Natural killer cell treated with Interleukin-12 subunit alpha and Interleukin-12 subunit beta and Interleukin-15 and Interleukin-18, amount 100 ng/mL, for 72 hours (primary cell): ENCODE measurements around the gene RP9. TPM values are rescaled to one million over a fixed set of nuclear protein-coding genes. Genes with fewer than 3 reads are reported as not detected.

Source experiments
- ATAC-seq, 2 donors: fragments of 150-1000 bp; cut with Tn5 transposase in 1 of 2; sonication (Bioruptor Pico), chemical (Tn5 transposase) in 1 of 2; 2 replicates each; pipeline ENCODE4 v1.10.0; 2021
- DNase-seq: peaks from one replicate; pipeline ENCODE4 v3.0.0; 2022; ENCODE audit warnings: low spot score
- H3K27ac Mint-ChIP-seq, 2 donors: 1 replicate in 1 of 2; 2 replicates in 1 of 2; pipeline ENCODE4 v1.8.0; 2022; ENCODE audit warnings: mixed read lengths in 2 of 2, mild to moderate bottlenecking in 1 of 2, moderate library complexity in 1 of 2
- H3K27me3 Mint-ChIP-seq, 2 donors: 1 replicate in 1 of 2; 2 replicates in 1 of 2; pipeline ENCODE4 v1.8.0; 2022; ENCODE audit warnings: mixed read lengths in 2 of 2
- H3K36me3 Mint-ChIP-seq: one replicate; pipeline ENCODE4 v1.8.0; 2022; ENCODE audit warnings: mixed read lengths
- H3K4me1 Mint-ChIP-seq, 2 donors: 1 replicate in 1 of 2; 2 replicates in 1 of 2; pipeline ENCODE4 v1.8.0; 2022; ENCODE audit warnings: low read depth in 2 of 2, mixed read lengths in 2 of 2, mild to moderate bottlenecking in 1 of 2
- H3K4me3 Mint-ChIP-seq: one replicate; pipeline ENCODE4 v1.8.0; 2022; ENCODE audit warnings: mixed read lengths
- H3K9me3 Mint-ChIP-seq: 2 replicates; pipeline ENCODE4 v1.8.0; 2022; ENCODE audit warnings: mixed read lengths
- total RNA-seq, 2 donors: library from RNA; stranded (reverse); gene quantifications; one replicate each; pipeline ENCODE4 v1.2.3, GENCODE V29; 2022

Gene RP9
- total RNA-seq = 10 to 100 TPM; 16.2 to 22.0 TPM

GRCh38 chr7:33109005-33109757 is at the start of gene RP9:
TSS of gene RP9 (minus strand) at chr7:33109404. CDS start at chr7:33109372, 32 bp downstream.
- DNase-seq (peak; percentile 84), ATAC-seq (peak; percentile 95 to 96)
- Mint-ChIP-seq H3K9me3 (no peaks in the 10 kb centered on the region), H3K36me3 (no peaks in the 10 kb centered on the region), H3K4me3 (peak within 1 kb of the TSS; percentile 98), H3K27ac (peak within 1 kb of the TSS; percentile 37 to 93), H3K4me1 (peaks cover 22 to 26% of the 10 kb centered on the region in 2 donors), H3K27me3 (peaks cover 19 to 27% of the 10 kb centered on the region in 2 donors)

DNA sequence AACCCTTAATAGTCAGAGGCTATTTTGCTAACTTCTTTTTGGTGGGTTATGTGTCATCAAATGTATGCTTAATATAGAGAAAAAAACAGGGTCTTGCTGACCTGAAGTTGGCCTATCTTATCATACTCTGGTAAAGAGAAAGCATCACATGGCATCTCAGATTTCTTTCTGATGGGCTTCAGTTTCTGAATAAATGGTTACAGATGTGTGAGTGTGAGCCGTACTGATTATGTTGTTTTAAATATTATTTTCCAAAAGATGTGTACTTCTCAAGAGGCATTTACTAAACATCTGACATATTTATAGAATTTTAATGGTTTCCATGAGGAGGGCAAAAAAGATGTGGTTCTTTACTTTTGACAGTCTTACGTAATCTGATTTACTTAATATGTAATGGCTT is 48.6 kb upstream of the RP9 start:
- DNase-seq = no peak
- Mint-ChIP-seq H3K27ac (no peak overlapping the region), H3K4me3 (no peak overlapping the region), H3K27me3 (no peaks in the 10 kb centered on the region), H3K4me1 (peaks cover 0 to 3% of the 10 kb centered on the region in 2 donors), H3K36me3 (no peaks in the 10 kb centered on the region), H3K9me3 (no peaks in the 10 kb centered on the region)
- ATAC-seq = no peak

DNA sequence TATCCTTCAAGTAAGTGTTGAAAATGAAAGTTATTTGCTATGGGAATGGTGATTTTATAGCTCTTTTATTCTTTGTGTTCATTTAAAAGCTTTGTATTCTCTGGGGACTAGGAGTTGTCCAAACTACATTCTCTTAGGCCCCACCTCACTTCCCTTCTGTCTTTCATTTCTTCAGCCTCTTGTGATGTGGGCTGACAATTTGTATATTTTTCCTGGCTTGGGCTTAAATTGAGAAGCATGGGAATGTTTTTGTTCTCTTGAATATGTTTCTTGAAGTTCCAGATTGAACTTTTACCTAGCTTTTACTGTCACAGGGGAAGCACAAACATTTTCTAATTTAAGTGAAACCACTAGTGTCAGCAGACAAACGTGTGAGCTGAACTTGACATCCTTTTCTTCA is 48.1 kb upstream of the RP9 start:
- no peak for DNase-seq
- Mint-ChIP-seq H3K36me3 (no peaks in the 10 kb centered on the region), H3K4me1 (peaks cover 0 to 1% of the 10 kb centered on the region in 2 donors), H3K27ac (no peak overlapping the region), H3K4me3 (no peak overlapping the region), H3K9me3 (no peaks in the 10 kb centered on the region), H3K27me3 (no peaks in the 10 kb centered on the region)
- ATAC-seq = no peak

- Mint-ChIP-seq H3K4me3 (no peak overlapping the region), H3K27ac (no peak overlapping the region), H3K27me3 (no peaks in the 10 kb centered on the region), H3K4me1 (no peaks in the 10 kb centered on the region), H3K9me3 (no peaks in the 10 kb centered on the region), H3K36me3 (no peaks in the 10 kb centered on the region)
- ATAC-seq = no peak
- DNase-seq = no peak
Measured at GRCh38 chr7:33156441-33156840, 47.2 kb upstream of the RP9 start.

DNA sequence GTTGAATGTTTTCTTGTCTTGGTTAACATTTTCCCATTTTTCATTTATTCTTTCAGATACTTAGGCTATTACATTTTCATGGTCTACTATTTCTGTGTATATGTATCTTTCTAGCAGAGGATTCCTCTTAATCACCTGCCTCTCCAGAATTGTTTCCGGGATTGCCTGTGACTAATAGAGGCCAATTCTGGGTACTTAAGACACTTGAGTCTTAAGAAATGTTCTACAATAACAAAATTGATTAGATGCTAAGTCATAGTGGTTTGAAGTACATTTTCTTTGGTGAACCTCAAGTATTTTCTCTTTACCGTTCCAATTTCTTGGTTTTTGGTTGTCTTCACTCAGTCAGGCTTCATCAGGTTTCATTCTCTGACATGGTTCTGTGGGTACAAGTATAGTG is 46.6 kb upstream of the RP9 start:
- no peaks in the 10 kb centered on the region for H3K36me3 Mint-ChIP-seq
- H3K4me3 Mint-ChIP-seq = no peak overlapping the region
- no peaks in the 10 kb centered on the region for H3K4me1 Mint-ChIP-seq
- H3K9me3 Mint-ChIP-seq = no peaks in the 10 kb centered on the region
- no peaks in the 10 kb centered on the region for H3K27me3 Mint-ChIP-seq
- DNase-seq (no peak), ATAC-seq (no peak)
- H3K27ac Mint-ChIP-seq = no peak overlapping the region

GRCh38 chr7:33152087-33152486 is 42.9 kb upstream of the RP9 start:
- Mint-ChIP-seq H3K4me3 (no peak overlapping the region), H3K27ac (no peak overlapping the region), H3K36me3 (no peaks in the 10 kb centered on the region), H3K27me3 (no peaks in the 10 kb centered on the region), H3K9me3 (no peaks in the 10 kb centered on the region), H3K4me1 (no peaks in the 10 kb centered on the region)
- ATAC-seq = no peak
- no peak for DNase-seq

GRCh38 chr7:33145156-33145555 is 36.0 kb upstream of the RP9 start:
- Mint-ChIP-seq H3K4me1 (peaks cover 5 to 7% of the 10 kb centered on the region in 2 donors), H3K27ac (no peak overlapping the region), H3K27me3 (no peaks in the 10 kb centered on the region), H3K4me3 (no peak overlapping the region), H3K36me3 (no peaks in the 10 kb centered on the region), H3K9me3 (no peaks in the 10 kb centered on the region)
- no peak for DNase-seq
- no peak for ATAC-seq

DNA sequence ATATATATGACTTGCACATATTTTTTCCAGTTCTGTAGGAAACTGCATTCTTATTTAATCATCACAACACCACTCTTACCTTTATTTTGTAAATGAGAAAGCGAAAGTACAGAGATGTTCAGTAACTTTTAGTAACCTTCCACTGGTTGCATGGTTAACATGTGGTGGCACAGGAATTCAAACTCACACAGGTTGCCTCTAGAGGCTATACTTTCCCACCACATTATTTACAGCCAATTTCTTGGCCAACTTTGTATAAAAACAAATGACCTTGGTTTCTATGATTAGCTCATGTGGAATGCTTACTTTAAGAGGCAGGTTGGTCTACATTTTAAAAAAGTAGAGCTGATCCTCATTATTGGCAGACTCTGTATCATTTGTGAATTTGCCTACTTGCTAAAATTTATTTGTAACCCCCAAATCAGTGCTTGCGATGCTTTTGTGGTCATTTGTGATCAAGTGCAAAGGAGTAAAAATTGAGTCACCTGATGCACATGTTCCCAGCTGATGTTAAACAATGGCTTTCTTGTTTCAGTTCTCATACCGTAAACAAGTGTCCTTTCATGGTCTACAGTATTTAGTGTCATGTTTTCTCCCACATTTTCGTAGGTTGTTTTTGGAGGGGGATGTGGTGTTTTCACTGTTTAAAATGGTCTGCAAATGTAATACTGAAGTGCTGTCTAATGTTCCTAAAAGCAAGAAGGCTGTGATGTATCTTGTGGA is 35.0 kb upstream of the RP9 start:
- H3K36me3 Mint-ChIP-seq = no peaks in the 10 kb centered on the region
- no peaks in the 10 kb centered on the region for H3K27me3 Mint-ChIP-seq
- H3K4me3 Mint-ChIP-seq = no peak overlapping the region
- DNase-seq = no peak
- H3K4me1 Mint-ChIP-seq = peaks cover 6 to 7% of the 10 kb centered on the region in 2 donors
- no peak for ATAC-seq
- H3K9me3 Mint-ChIP-seq = no peaks in the 10 kb centered on the region
- H3K27ac Mint-ChIP-seq = no peak overlapping the region

DNA sequence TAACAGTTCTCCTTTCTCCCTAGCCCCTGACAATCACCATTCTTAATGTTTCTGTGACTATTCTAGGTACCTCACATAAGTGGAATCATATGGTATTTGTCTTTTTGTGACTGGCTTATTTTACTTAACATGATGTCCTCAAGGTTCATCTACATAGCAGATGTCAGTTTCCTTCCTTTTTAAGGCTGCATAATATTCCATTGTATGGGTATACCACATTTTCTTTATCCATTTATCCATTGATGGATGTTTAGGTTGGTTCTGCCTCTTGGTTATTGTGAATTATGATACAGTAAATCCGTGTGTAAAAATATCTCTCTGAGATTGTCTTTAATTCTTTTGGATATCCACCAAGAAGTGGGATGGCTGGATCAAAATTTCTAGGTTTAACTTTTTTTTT is 33.4 kb upstream of the RP9 start:
- Mint-ChIP-seq H3K4me1 (peaks cover 6 to 15% of the 10 kb centered on the region in 2 donors), H3K27ac (no peak overlapping the region), H3K4me3 (no peak overlapping the region), H3K36me3 (no peaks in the 10 kb centered on the region), H3K9me3 (no peaks in the 10 kb centered on the region), H3K27me3 (no peaks in the 10 kb centered on the region)
- DNase-seq = no peak
- no peak for ATAC-seq

DNA sequence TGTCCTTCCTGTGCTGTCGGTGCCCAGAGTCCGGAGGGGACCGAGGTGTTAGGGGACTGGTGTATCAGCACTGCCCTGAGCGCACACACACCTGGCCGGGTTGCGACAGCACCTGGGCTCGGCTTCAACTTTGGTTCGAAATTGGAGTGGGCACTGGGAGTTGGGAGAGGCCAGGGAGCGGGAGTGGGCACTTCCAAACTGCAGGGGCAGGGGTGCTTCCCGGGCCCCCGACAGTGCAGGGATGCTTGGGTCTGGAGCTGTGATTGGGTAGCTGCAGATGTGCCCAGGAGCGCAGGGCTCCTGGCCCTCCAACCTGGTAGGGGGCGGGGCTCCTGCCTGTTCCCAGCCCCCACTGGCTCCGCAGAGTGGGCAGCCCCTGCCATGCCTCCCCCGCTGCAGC is 27.9 kb upstream of the RP9 start:
- Mint-ChIP-seq H3K9me3 (no peaks in the 10 kb centered on the region), H3K4me1 (peaks cover 2 to 8% of the 10 kb centered on the region in 2 donors), H3K36me3 (peaks cover 6% of the 10 kb centered on the region), H3K27ac (no peak overlapping the region), H3K4me3 (no peak overlapping the region), H3K27me3 (no peaks in the 10 kb centered on the region)
- DNase-seq (no peak), ATAC-seq (peak in 1 of 2 donors; percentile 24)

DNA sequence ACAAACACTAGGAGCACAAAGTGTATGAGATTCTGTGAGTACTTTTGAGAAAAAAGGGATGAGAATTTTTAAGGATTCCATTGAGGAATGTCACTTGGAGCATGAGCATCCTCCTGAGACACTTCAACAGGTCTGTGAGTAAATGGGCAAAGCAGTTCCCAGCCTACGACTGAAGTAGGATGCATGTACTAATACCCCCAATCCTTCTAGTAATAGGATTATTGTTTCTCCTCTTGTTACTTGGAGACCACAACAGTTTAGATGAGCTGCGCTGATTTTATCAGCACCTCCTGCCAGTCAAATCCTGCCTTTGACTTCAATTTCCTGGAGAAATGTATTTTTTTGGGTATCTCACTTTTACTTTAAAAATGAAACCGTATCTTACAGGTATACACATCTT is 21.0 kb upstream of the RP9 start:
- Mint-ChIP-seq H3K4me3 (peak overlapping the region; percentile 97), H3K9me3 (no peaks in the 10 kb centered on the region), H3K27me3 (no peaks in the 10 kb centered on the region), H3K36me3 (peaks cover under 1% of the 10 kb centered on the region), H3K4me1 (peaks cover 11 to 17% of the 10 kb centered on the region in 2 donors), H3K27ac (peak overlapping the region; percentile 75 to 92)
- no peak for DNase-seq
- ATAC-seq = no peak

DNA sequence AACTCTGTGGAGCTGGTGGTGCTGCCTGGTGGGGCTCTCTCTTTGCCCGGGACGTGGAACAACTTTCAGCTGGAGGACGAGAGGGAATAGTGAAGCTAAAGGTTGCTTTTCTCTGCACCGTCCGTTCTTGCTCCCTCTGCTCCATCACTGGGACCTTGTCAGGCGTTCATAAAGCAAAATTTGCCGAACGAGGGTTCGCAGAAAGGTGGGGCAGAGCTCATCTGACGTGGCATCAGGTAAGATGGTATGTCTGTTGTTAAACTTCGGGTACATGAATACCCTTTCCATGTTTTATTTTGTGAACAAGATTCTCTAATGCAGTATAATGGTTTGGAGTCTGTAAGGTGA is 20.6 kb upstream of the RP9 start:
- Mint-ChIP-seq H3K27ac (peak overlapping the region; percentile 75 to 92), H3K4me3 (peak overlapping the region; percentile 97), H3K36me3 (no peaks in the 10 kb centered on the region), H3K4me1 (peaks cover 11 to 17% of the 10 kb centered on the region in 2 donors), H3K27me3 (no peaks in the 10 kb centered on the region), H3K9me3 (no peaks in the 10 kb centered on the region)
- no peak for ATAC-seq
- no peak for DNase-seq

GRCh38 chr7:33128990-33129805 is 20.0 kb upstream of the RP9 start, which contains the start of gene BBS9:
TSS of gene BBS9 (plus strand) at chr7:33129564. CDS start at chr7:33146253, 16,689 bp downstream.
- Mint-ChIP-seq H3K36me3 (no peaks in the 10 kb centered on the region), H3K4me3 (peak within 1 kb of the TSS; percentile 97)

GRCh38 chr7:33128631-33128989 is 19.4 kb upstream of the RP9 start:
- ATAC-seq (no peak), DNase-seq (no peak)

More at GRCh38 chr7:33128990-33129805, 20.0 kb upstream of the RP9 start, which contains the start of gene BBS9:
- Mint-ChIP-seq H3K27me3 (no peaks in the 10 kb centered on the region), H3K4me1 (peaks cover 11 to 17% of the 10 kb centered on the region in 2 donors), H3K9me3 (no peaks in the 10 kb centered on the region), H3K27ac (peak within 1 kb of the TSS; percentile 75 to 92)
- ATAC-seq (peak; percentile 99), DNase-seq (peak; percentile 94)

More at GRCh38 chr7:33128631-33128989, 19.4 kb upstream of the RP9 start:
- no peaks in the 10 kb centered on the region for H3K36me3 Mint-ChIP-seq
- no peaks in the 10 kb centered on the region for H3K9me3 Mint-ChIP-seq
- H3K4me3 Mint-ChIP-seq = peak overlapping the region; percentile 97
- no peaks in the 10 kb centered on the region for H3K27me3 Mint-ChIP-seq
- peak overlapping the region; percentile 75 to 92 for H3K27ac Mint-ChIP-seq
- peaks cover 11 to 17% of the 10 kb centered on the region in 2 donors for H3K4me1 Mint-ChIP-seq
